Activated T-helper 17 cell treated with anti-CD3 and anti-CD28 coated beads, Interleukin-2, amount 50 U/mL, for 72 hours (primary cell): ENCODE measurements around the gene TRIM61. TPM values are rescaled to one million over a fixed set of nuclear protein-coding genes. Genes with fewer than 3 reads are reported as not detected.
"Not testable (repeated sequence)": the region's sequence is repeated elsewhere in the genome, so short reads cannot be mapped to it uniquely, and the experiment has no call there.

ENCODE experiments used
- ATAC-seq: fragments of 150-1000 bp; cut with Tn5 transposase; replicated peaks from 2 replicates; pipeline ENCODE4 v1.10.0; 2021; ENCODE audit warnings: mild to moderate bottlenecking, moderate library complexity
- H3K27ac Mint-ChIP-seq: one replicate; pipeline ENCODE4 v1.8.0; 2022; ENCODE audit warnings: mixed read lengths
- H3K27me3 Mint-ChIP-seq: one replicate; pipeline ENCODE4 v1.8.0; 2022; ENCODE audit warnings: mixed read lengths
- H3K36me3 Mint-ChIP-seq: one replicate; pipeline ENCODE4 v1.8.0; 2022; ENCODE audit warnings: low read depth, mild to moderate bottlenecking, mixed read lengths
- H3K4me1 Mint-ChIP-seq: one replicate; pipeline ENCODE4 v1.8.0; 2022; ENCODE audit warnings: mixed read lengths
- H3K4me3 Mint-ChIP-seq: one replicate; pipeline ENCODE4 v1.8.0; 2022; ENCODE audit warnings: mild to moderate bottlenecking, mixed read lengths
- H3K9me3 Mint-ChIP-seq: one replicate; pipeline ENCODE4 v1.8.0; 2022; ENCODE audit warnings: mixed read lengths
- total RNA-seq, 2 donors: library from RNA; stranded (reverse); gene quantifications; one replicate each; pipeline ENCODE4 v1.2.3, GENCODE V29; 2022

Gene TRIM61
- total RNA-seq, 2 donors from 2014 or later = 1.1 to 1.7 TPM

DNA sequence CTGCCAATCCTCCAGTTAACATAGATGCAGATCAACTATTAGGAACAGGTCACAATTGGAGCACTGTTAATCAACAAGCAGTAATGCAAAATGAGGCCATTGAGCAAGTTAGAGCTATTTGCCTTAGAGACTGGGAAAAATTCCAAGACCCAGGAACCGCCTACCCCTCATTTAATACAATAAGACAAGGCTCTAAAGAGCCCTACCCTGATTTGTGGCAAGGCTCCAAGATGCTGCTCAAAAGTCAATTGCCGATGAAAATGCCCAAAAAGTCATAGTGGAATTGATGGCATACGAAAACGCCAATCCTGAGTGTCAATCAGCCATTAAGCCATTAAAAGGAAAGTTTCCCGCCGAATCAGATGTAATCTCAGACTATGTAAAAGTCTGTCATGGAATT is 20.5 kb upstream of the TRIM61 start:
- no peak overlapping the region for H3K4me3 Mint-ChIP-seq
- no peak for ATAC-seq

GRCh38 chr4:164997324-164997723 is 19.9 kb upstream of the TRIM61 start:
- no peak overlapping the region for H3K27ac Mint-ChIP-seq
- no peak for ATAC-seq
- H3K9me3 Mint-ChIP-seq = no peaks in the 10 kb centered on the region
- no peak overlapping the region for H3K4me3 Mint-ChIP-seq
- no peaks in the 10 kb centered on the region for H3K36me3 Mint-ChIP-seq
- no peaks in the 10 kb centered on the region for H3K4me1 Mint-ChIP-seq
- H3K27me3 Mint-ChIP-seq = peaks cover 20% of the 10 kb centered on the region

More for the DNA sequence above, 20.5 kb upstream of the TRIM61 start:
- Mint-ChIP-seq H3K4me1 (no peaks in the 10 kb centered on the region), H3K27me3 (peaks cover 20% of the 10 kb centered on the region), H3K9me3 (no peaks in the 10 kb centered on the region), H3K27ac (no peak overlapping the region), H3K36me3 (no peaks in the 10 kb centered on the region)

DNA sequence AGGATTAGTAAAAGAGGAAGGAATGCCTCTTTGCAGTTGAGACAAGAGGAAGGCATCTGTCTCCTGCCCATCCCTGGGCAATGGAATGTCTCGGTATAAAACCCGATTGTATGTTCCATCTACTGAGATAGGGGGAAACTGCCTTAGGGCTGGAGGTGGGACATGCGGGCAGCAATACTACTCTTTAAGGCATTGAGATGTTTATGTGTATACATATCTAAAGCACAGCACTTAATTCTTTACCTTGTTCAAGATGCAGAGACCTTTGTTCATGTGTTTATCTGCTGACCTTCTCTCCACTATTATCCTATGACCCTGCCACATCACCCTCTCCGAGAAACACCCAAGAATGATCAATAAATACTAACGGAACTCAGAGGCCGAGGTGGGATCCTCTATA is 18.7 kb upstream of the TRIM61 start:
- H3K27ac Mint-ChIP-seq, H3K4me1 Mint-ChIP-seq, H3K9me3 Mint-ChIP-seq, H3K4me3 Mint-ChIP-seq, ATAC-seq, H3K36me3 Mint-ChIP-seq: not testable (repeated sequence)
- H3K27me3 Mint-ChIP-seq = peaks cover 17% of the 10 kb centered on the region

- H3K27ac Mint-ChIP-seq, ATAC-seq, H3K4me1 Mint-ChIP-seq, H3K4me3 Mint-ChIP-seq, H3K36me3 Mint-ChIP-seq, H3K27me3 Mint-ChIP-seq, H3K9me3 Mint-ChIP-seq: not testable (repeated sequence)
Observed at GRCh38 chr4:164990786-164991185, 13.3 kb upstream of the TRIM61 start.

GRCh38 chr4:164989471-164989870 is 12.0 kb upstream of the TRIM61 start:
- Mint-ChIP-seq H3K4me1 (no peaks in the 10 kb centered on the region), H3K36me3 (no peaks in the 10 kb centered on the region), H3K4me3 (no peak overlapping the region), H3K27ac (no peak overlapping the region), H3K9me3 (no peaks in the 10 kb centered on the region), H3K27me3 (peaks cover 6% of the 10 kb centered on the region)
- no peak for ATAC-seq

- H3K4me1 Mint-ChIP-seq, H3K4me3 Mint-ChIP-seq, ATAC-seq, H3K27ac Mint-ChIP-seq, H3K9me3 Mint-ChIP-seq, H3K27me3 Mint-ChIP-seq: not testable (repeated sequence)
- H3K36me3 Mint-ChIP-seq = peaks cover 26% of the 10 kb centered on the region
Observed at GRCh38 chr4:164971929-164972328, 5.5 kb downstream of the TRIM61 start.

GRCh38 chr4:164959896-164960295 is 17.6 kb downstream of the TRIM61 start:
- Mint-ChIP-seq H3K4me3 (no peak overlapping the region), H3K36me3 (no peaks in the 10 kb centered on the region), H3K4me1 (no peaks in the 10 kb centered on the region), H3K9me3 (peaks cover 8% of the 10 kb centered on the region), H3K27ac (no peak overlapping the region), H3K27me3 (no peaks in the 10 kb centered on the region)
- ATAC-seq = no peak

- not testable (repeated sequence) for H3K9me3 Mint-ChIP-seq, H3K36me3 Mint-ChIP-seq, H3K4me1 Mint-ChIP-seq, H3K4me3 Mint-ChIP-seq, ATAC-seq, H3K27me3 Mint-ChIP-seq, H3K27ac Mint-ChIP-seq
Observed at GRCh38 chr4:164959421-164959820, 18.0 kb downstream of the TRIM61 start.

GRCh38 chr4:164956766-164957643 is 20.5 kb downstream of the TRIM61 start:
- ATAC-seq = peak; percentile 100
- H3K36me3 Mint-ChIP-seq = no peaks in the 10 kb centered on the region
- peaks cover 3% of the 10 kb centered on the region for H3K27me3 Mint-ChIP-seq
- peaks cover 8% of the 10 kb centered on the region for H3K9me3 Mint-ChIP-seq
- peak overlapping the region; percentile 51 for H3K27ac Mint-ChIP-seq
- no peaks in the 10 kb centered on the region for H3K4me1 Mint-ChIP-seq
- peak overlapping the region; percentile 90 for H3K4me3 Mint-ChIP-seq

DNA sequence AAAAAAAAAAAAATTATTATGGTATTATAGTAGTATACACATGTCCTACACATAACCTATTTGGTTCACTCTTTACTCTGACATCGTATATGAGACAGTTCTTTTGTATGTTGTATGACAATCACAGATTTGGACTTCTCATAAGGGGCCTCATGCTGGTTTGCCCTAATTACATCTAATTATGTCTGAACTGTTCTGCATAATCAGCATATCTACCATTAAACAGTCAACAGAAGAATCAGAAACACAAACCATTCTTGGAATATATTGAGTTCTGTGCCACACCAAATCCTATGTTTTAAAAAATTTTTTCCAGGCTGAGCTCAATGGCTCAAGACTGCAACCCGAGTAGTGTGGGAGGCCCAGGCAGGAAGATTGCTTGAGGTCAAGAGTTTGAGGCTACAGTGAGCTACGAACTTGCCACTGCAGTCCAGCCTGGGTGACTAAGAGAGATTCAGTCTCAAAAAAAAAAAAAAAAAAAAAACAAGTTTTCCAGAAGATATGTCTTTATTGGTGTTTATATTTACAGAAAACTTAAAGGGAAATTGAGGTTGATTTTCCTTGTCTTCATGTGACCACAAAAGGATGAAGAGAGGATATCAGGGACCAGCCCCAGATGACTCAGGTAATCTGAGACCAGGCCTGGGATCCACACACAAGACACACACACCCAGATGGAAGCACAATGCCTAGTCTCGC is 22.2 kb downstream of the TRIM61 start:
- H3K27ac Mint-ChIP-seq = no peak overlapping the region
- H3K4me1 Mint-ChIP-seq = no peaks in the 10 kb centered on the region
- H3K4me3 Mint-ChIP-seq = peak overlapping the region; percentile 90
- no peak for ATAC-seq
- peaks cover 8% of the 10 kb centered on the region for H3K9me3 Mint-ChIP-seq
- peaks cover 12% of the 10 kb centered on the region for H3K27me3 Mint-ChIP-seq
- no peaks in the 10 kb centered on the region for H3K36me3 Mint-ChIP-seq

DNA sequence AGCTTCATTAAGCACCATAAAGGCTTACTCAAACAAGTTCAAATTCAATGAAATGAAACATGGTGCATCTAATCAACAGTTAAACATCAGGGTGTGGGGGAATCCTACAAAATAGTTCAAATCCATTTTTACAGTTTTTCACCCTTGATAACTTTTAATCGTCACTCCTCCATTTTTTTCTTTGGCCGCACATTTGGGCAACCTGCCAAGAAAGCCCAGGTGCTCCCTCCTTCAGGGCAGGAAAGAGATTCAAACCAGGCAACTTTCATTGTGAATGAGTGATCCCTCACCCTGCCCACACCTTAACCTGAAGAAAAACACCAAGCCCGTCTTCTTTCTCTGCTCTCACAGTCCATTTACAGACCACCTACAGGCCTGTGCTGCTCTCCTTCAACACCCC is 24.9 kb downstream of the TRIM61 start:
- Mint-ChIP-seq H3K4me1 (no peaks in the 10 kb centered on the region), H3K36me3 (no peaks in the 10 kb centered on the region), H3K27ac (no peak overlapping the region), H3K4me3 (no peak overlapping the region), H3K9me3 (peaks cover 8% of the 10 kb centered on the region), H3K27me3 (peaks cover 22% of the 10 kb centered on the region)
- no peak for ATAC-seq

DNA sequence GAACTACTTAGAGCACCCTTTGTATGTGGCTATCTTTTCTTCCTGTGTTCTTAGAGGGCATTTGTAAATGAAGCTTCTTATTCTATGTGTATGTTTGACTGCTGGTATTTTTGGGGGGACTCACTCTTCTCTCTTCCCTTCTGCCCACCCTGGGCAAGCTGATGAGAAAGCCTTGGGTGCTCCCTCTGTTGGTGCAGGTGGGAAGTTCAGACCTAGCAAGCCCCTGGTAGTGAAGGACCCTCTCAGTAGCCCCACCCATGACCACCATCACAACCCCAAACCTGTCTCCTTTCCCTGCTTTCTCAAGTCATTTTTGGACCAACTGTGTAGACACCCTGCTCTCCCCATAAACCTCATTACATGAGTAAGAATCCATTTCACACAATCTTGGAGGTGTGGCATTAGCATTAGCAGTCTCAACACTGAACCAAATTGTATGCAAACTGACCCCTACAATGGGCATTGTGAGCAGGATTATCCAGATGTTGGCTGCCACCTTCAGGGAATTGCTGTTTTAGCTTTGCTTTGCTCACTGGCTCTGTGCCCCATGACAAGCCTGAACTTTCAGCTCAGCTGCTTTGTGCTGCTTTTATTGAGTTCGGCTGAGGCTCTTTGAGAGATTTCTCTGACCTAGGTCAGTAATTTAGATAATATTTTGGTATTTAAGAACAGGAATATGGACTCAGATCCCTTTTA is 27.9 kb downstream of the TRIM61 start:
- H3K4me3 Mint-ChIP-seq = no peak overlapping the region
- H3K9me3 Mint-ChIP-seq = no peaks in the 10 kb centered on the region
- H3K27me3 Mint-ChIP-seq = peaks cover 34% of the 10 kb centered on the region
- no peak for ATAC-seq
- no peaks in the 10 kb centered on the region for H3K36me3 Mint-ChIP-seq
- H3K27ac Mint-ChIP-seq = no peak overlapping the region
- H3K4me1 Mint-ChIP-seq = no peaks in the 10 kb centered on the region

GRCh38 chr4:164948975-164949374 is 28.5 kb downstream of the TRIM61 start:
- no peak for ATAC-seq
- H3K27me3 Mint-ChIP-seq = peaks cover 34% of the 10 kb centered on the region
- no peak overlapping the region for H3K27ac Mint-ChIP-seq
- H3K36me3 Mint-ChIP-seq = no peaks in the 10 kb centered on the region
- no peaks in the 10 kb centered on the region for H3K9me3 Mint-ChIP-seq
- H3K4me3 Mint-ChIP-seq = no peak overlapping the region
- H3K4me1 Mint-ChIP-seq = no peaks in the 10 kb centered on the region

DNA sequence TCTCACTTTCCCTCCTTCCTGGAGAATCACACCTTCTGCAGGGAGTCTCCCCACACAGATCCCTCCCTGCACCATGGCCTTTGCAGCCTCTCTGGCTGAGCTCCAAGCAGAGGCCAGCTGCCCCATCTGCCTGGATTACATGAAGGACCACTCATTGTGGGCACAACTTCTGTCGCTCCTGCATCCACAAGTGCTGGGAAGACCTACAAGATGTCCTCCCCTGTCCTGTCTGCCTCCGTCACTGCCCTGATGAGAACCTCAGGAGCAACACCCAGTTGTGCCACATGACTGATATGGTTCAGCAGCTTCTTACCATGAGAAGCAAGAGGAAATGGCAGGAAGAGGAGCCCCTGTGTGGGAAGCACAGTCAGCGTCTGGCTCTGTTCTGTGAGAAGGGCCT is 29.5 kb downstream of the TRIM61 start:
- not testable (repeated sequence) for H3K36me3 Mint-ChIP-seq, H3K9me3 Mint-ChIP-seq, H3K4me1 Mint-ChIP-seq, H3K4me3 Mint-ChIP-seq, ATAC-seq, H3K27ac Mint-ChIP-seq
- peaks cover 34% of the 10 kb centered on the region for H3K27me3 Mint-ChIP-seq

- peaks cover 38% of the 10 kb centered on the region for H3K27me3 Mint-ChIP-seq
- no peak for ATAC-seq
- H3K9me3 Mint-ChIP-seq = no peaks in the 10 kb centered on the region
- no peaks in the 10 kb centered on the region for H3K36me3 Mint-ChIP-seq
- no peaks in the 10 kb centered on the region for H3K4me1 Mint-ChIP-seq
- H3K27ac Mint-ChIP-seq = no peak overlapping the region
- no peak overlapping the region for H3K4me3 Mint-ChIP-seq
Observed at GRCh38 chr4:164946810-164947209, 30.6 kb downstream of the TRIM61 start.
